Esophagus (tissue), 2 donors: Measurements from ENCODE around the gene GLT8D1. TPM values are rescaled to one million over a fixed set of nuclear protein-coding genes. Genes with fewer than 3 reads are reported as not detected.
"Not testable (repeated sequence)": the region's sequence is repeated elsewhere in the genome, so short reads cannot be mapped to it uniquely, and the experiment has no call there.

ENCODE experiments used
- H3K27ac ChIP-seq, 2 donors: one replicate each; pipeline ENCODE4 v1.5.1; 2013; ENCODE audit warnings: low read depth in 2 of 2, mild to moderate bottlenecking in 2 of 2, inconsistent platforms in 1 of 2, low read length in 1 of 2, moderate library complexity in 1 of 2
- H3K27me3 ChIP-seq, 2 donors: one replicate each; pipeline ENCODE4 v1.6.1; 2013; ENCODE audit warnings: low read length in 2 of 2, control low read depth in 1 of 2, mild to moderate bottlenecking in 1 of 2; ENCODE audit not compliant: insufficient read depth in 2 of 2, control insufficient read depth in 1 of 2
- H3K36me3 ChIP-seq, 2 donors: one replicate each; pipeline ENCODE4 v1.6.1; 2013; ENCODE audit warnings: low read length in 1 of 2; ENCODE audit not compliant: control insufficient read depth in 2 of 2, insufficient read depth in 2 of 2
- H3K4me1 ChIP-seq, 2 donors: one replicate each; pipeline ENCODE4 v1.6.1; 2013; ENCODE audit warnings: low read length in 1 of 2; ENCODE audit not compliant: control insufficient read depth in 2 of 2, insufficient read depth in 2 of 2
- H3K4me3 ChIP-seq, 2 donors: one replicate each; pipeline ENCODE4 v1.5.1; 2013; ENCODE audit warnings: low read length in 2 of 2, mild to moderate bottlenecking in 2 of 2, low read depth in 1 of 2, moderate library complexity in 1 of 2
- H3K9me3 ChIP-seq, 2 donors: one replicate each; pipeline ENCODE4 v1.6.1; 2013; ENCODE audit warnings: mild to moderate bottlenecking in 2 of 2, low read depth in 1 of 2, low read length in 1 of 2, moderate library complexity in 1 of 2; ENCODE audit not compliant: control insufficient read depth in 2 of 2, insufficient read depth in 1 of 2
- WGBS, 2 donors: extraction: QIAGEN DNeasy Blood & Tissue Kit; methylation state at CpG; one replicate each; pipeline ENCODE4 v1.1.7; 2013; 5-methylcytosine and 5-hydroxymethylcytosine counted together
- polyA plus RNA-seq, 2 donors: library from polyadenylated mRNA; stranded (reverse); fragments of 200-250 nt; gene quantifications; one replicate each; pipeline ENCODE4 v1.2.3, GENCODE V29; 2013
- donor health status: healthy with polysubstance abuse.
- donor health status: Bipolar disorder and iron deficiency.

The GLT8D1 gene
- polyA plus RNA-seq, 2 donors, result 16.7 to 19.8 TPM

DNA sequence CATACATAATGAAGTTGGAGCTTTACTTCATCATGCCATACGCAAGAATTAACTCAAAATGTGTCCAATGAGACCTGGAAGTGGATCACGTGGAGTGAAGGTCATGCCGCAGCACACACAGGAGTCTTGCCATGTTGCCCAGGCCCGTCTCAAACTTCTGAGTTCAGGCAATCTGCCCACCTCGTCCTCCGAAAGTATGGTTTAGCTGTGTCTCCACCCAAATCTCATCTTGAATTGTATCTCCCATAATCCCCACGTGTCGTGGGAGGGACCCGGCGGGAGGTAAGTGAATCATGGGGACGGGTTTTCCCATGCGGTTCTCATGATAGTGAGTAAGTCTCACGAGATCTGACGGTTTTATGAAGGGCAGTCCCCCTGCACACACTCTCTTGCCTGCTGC lies 26.0 kb upstream of the GLT8D1 start:
- H3K27me3 ChIP-seq, result no peaks in the 10 kb centered on the region
- no peak overlapping the region for H3K27ac ChIP-seq
- H3K36me3 ChIP-seq, result peaks cover 8 to 10% of the 10 kb centered on the region in 2 donors
- no peaks in the 10 kb centered on the region for H3K9me3 ChIP-seq
- 82 to 84% methylated on average over 14 of the region's 14 CpGs for whole genome bisulfite sequencing, 2 donors
- no peak overlapping the region for H3K4me3 ChIP-seq
- H3K4me1 ChIP-seq, result no peaks in the 10 kb centered on the region

DNA sequence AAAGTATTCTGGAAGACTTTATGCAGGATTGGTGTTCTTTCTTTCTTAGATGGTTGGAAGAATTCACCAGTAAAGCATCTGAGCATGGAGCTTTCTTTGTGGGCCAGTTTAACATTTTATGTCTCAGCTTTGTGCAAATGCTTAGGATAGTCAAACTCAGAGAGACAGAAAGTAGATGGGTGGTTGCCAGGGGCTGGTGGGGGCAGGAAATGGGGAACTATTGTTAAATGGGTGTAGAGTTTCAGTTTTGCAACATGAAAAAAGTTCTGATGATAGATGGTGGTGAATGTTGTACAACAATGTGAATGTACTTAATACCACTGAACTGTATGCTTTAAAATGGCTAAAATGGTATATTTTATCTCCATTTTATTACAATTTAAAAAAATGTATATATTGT lies 25.1 kb upstream of the GLT8D1 start:
- H3K4me3 ChIP-seq, result no peak overlapping the region
- no peaks in the 10 kb centered on the region for H3K4me1 ChIP-seq
- no peaks in the 10 kb centered on the region for H3K9me3 ChIP-seq
- H3K36me3 ChIP-seq, result peaks cover 8 to 10% of the 10 kb centered on the region in 2 donors
- H3K27ac ChIP-seq, result no peak overlapping the region
- no peaks in the 10 kb centered on the region for H3K27me3 ChIP-seq

DNA sequence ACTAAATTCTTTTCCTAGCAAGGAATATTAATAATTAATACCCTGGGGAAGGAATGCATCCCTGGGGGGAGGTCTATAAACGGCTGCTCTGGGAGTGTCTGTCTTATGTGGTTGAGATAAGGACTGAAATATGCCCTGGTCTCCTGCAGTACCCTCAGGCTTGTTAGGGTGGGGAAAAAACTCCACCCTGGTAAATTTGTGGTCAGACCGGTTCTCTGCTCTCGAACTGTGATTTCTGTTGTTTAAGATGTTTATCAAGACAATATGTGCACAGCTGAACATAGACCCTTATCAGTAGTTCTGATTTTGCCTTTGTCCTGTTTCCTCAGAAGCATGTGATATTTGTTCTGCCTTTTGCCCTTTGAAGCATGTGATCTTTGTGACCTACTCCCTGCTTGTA lies 23.2 kb upstream of the GLT8D1 start:
- not testable (repeated sequence) for H3K9me3 ChIP-seq, H3K27me3 ChIP-seq, H3K4me1 ChIP-seq, H3K36me3 ChIP-seq, H3K27ac ChIP-seq, H3K4me3 ChIP-seq
- WGBS, 2 donors, result 45 to 53% methylated on average over 3 of the region's 3 CpGs

DNA sequence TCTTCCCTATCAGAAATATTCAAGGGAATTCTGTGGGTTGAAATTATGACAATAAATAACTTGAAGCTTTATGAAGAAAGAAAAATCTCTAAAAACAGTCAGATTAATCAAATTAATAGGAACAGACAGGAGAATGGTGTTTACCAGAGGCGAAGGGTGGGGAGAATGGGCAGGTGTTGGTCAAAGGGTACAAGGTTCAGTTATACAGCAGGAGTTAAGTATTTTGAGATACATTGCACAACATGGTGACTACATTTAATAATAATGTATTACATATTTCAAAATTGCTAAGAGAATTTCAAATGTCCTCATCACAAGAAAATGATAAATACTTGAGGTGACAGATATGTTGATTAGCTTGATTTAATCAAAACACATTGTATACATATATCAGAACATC lies 18.9 kb upstream of the GLT8D1 start:
- 85 to 98% methylated on average over 1 of the region's 1 CpG for WGBS, 2 donors
- no peaks in the 10 kb centered on the region for H3K36me3 ChIP-seq
- no peaks in the 10 kb centered on the region for H3K9me3 ChIP-seq
- H3K27me3 ChIP-seq, result no peaks in the 10 kb centered on the region
- no peak overlapping the region for H3K27ac ChIP-seq
- H3K4me1 ChIP-seq, result no peaks in the 10 kb centered on the region
- no peak overlapping the region for H3K4me3 ChIP-seq

GRCh38 chr3:52723935-52724334 lies 18.3 kb upstream of the GLT8D1 start:
- Histone ChIP-seq H3K9me3 (no peaks in the 10 kb centered on the region), H3K27me3 (no peaks in the 10 kb centered on the region), H3K27ac (no peak overlapping the region), H3K4me3 (no peak overlapping the region), H3K36me3 (no peaks in the 10 kb centered on the region), H3K4me1 (no peaks in the 10 kb centered on the region)
- WGBS, 2 donors, result 97 to 99% methylated on average over 5 of the region's 5 CpGs

DNA sequence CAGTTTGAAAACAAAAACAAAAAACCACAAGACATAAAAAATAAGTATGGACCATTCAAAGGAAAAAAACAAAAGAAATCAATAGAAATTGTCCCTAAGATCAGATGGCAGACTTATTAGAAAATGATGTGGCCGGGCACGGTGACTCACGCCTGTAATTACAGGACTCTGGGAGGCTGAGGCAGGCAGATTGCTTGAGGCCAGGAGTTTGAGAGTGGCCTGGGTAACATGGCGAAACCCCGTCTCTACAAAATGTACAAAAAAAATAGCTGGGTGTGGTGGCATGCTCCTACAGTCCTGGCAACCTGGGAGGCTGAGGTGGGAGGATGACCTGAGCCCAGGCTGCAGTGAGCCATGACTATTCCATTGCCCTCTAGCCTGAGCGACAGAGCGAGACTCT lies 16.9 kb upstream of the GLT8D1 start:
- 90 to 91% methylated on average over 7 of the region's 7 CpGs for WGBS, 2 donors
- no peaks in the 10 kb centered on the region for H3K27me3 ChIP-seq

DNA sequence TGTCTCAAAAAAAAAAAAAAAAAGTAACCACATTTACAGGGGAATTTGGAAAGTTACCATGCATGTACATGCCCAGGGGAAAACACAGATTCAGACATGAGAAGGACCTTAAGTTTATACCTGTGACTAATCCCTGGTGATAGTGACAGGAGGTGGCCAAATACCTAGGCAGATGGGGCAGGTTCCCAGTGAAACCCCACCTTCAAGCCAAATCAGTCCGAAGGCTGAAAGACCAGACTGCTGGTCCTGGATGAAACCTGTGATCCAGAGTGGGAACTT lies 16.1 kb upstream of the GLT8D1 start:
- Histone ChIP-seq H3K9me3 (no peaks in the 10 kb centered on the region), H3K4me3 (no peak overlapping the region), H3K27ac (no peak overlapping the region), H3K36me3 (no peaks in the 10 kb centered on the region), H3K27me3 (no peaks in the 10 kb centered on the region), H3K4me1 (no peaks in the 10 kb centered on the region)
- WGBS, 2 donors, result 83 to 85% methylated on average over 1 of the region's 1 CpG

More for the DNA sequence above, 16.9 kb upstream of the GLT8D1 start:
- Histone ChIP-seq H3K9me3 (no peaks in the 10 kb centered on the region), H3K36me3 (no peaks in the 10 kb centered on the region), H3K27ac (no peak overlapping the region), H3K4me1 (no peaks in the 10 kb centered on the region), H3K4me3 (no peak overlapping the region)

GRCh38 chr3:52721002-52721729 lies 15.6 kb upstream of the GLT8D1 start:
- Histone ChIP-seq H3K27ac (no peak overlapping the region), H3K27me3 (no peaks in the 10 kb centered on the region), H3K36me3 (no peaks in the 10 kb centered on the region), H3K4me3 (no peak overlapping the region), H3K4me1 (no peaks in the 10 kb centered on the region), H3K9me3 (no peaks in the 10 kb centered on the region)
- WGBS, 2 donors, result 88% methylated on average over 6 of the region's 6 CpGs

GRCh38 chr3:52719618-52720017 lies 14.0 kb upstream of the GLT8D1 start:
- Histone ChIP-seq H3K27me3 (no peaks in the 10 kb centered on the region), H3K4me3 (no peak overlapping the region), H3K27ac (no peak overlapping the region), H3K9me3 (no peaks in the 10 kb centered on the region), H3K36me3 (peaks cover 0 to 4% of the 10 kb centered on the region in 2 donors), H3K4me1 (no peaks in the 10 kb centered on the region)

DNA sequence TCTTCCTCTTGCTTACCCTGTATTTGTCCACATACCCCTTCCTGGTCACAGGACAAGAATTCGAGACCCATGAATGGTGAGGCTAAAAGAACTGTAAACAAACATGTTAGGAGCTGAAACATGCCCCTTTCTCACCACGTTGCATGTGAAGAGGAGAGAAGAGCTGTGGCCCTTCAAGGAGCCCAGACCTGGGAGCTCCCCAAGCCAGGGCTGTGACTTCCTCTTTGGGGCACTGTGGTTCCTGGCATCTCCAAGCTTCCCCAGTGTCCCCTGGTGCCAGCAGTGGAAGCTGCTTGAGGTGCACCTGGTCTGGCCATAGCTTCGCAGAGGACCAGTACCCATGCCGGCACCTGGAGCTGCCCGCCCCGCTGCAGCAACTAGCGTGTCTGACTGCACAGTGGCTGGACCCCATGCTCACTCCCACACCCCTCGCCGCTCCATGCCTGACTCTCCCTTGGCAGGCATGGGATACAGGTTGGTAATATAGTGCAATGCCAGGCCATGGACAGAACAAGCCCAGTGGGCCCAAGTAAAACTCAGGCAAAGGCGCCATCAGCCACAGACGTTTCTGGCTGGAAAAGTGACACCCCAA lies 10.2 kb upstream of the GLT8D1 start:
- WGBS, 2 donors, result 91 to 93% methylated on average over 11 of the region's 11 CpGs
- Histone ChIP-seq H3K27ac (no peak overlapping the region), H3K4me1 (no peaks in the 10 kb centered on the region), H3K9me3 (no peaks in the 10 kb centered on the region), H3K4me3 (no peak overlapping the region), H3K27me3 (no peaks in the 10 kb centered on the region), H3K36me3 (peaks cover 0 to 9% of the 10 kb centered on the region in 2 donors)
